HG03139 (cell line): ENCODE measurements around the gene RAPGEF6.
A peak's percentile ranks its signal among the peaks of the same experiment; 100 is the strongest.
"Not testable (repeated sequence)": the region's sequence is repeated elsewhere in the genome, so short reads cannot be mapped to it uniquely, and the experiment has no call there.

Source experiments
- ATAC-seq: cut with Tn5 transposase; IDR thresholded peaks from one replicate; pipeline ENCODE4 v1.9.1; 2021; ENCODE audit not compliant: unreplicated experiment

RAPGEF6 gene

DNA sequence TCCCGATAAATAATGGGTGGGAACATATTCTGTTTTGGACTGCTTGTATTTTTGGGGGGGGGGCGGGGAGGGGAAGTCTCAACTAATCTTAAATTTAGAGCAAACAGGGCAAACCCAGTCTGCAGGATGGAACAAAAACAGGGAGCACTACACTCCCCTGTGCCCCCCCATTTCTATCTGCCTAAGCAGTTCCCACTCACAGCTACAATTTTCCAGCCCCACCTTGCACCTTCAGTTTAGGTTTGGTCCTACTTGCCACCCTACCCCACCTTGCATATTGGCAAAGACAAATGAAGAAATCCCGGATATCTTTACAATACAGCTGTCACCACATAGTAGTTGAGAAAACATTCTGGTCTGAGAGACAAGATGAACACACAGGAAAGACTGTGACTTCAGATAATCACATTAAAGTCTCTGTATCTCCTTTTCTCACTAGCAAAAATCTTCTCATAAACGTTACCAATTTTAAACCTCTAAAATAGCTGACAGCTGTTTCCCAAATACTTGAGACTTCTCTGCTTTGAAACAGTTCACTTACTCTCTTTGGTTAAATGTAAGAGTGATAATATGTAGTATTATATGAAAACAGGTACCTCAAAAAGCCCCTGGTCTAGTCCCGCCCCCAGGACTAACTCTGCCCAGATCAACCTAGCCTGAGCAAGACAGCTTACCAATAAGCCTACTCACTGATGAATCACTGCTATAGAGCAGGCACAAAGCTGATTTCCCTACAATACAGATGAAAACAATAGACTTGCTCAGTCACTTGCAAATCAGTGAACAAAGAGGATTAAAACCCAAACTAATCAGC is 5.2 kb upstream of the RAPGEF6 start:
- no peak for ATAC-seq

DNA sequence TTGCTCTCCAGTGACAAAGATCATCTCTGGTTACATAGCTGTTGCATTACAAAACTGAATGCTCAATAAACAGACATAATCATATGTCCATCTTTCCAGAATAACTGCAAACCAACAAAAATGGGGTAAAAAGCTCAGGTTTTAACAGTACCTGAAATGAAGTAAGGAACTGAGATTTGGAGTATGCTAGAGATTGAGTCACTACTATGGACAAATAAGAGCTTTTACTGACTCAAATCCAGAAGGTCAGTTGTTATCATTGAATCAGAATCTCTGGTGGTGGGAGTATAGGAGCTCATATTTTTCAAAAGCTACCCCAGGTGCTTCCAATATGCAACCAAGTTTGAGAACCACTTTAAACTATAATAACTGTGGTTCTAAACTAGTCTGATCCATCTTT is 4.1 kb upstream of the RAPGEF6 start:
- no peak for ATAC-seq

DNA sequence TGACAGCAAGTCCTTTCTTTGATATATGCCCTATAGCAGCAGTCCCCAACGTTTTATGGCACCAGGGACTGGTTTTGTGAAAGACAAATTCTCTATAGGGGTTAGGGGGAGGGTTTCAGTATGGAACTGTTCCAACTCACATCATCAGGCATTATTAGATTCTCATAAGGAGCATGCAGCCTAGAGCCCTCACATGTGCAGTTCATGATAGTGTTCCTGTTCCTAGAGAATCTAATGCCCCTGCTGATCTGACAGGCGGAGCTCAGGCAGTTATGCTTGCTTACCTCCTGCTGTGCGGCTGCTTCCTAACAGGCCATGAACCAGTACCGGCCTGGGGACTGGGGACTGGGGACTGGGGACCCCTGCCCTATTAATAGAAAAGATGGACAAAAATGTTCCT is 2.7 kb upstream of the RAPGEF6 start:
- no peak for ATAC-seq

DNA sequence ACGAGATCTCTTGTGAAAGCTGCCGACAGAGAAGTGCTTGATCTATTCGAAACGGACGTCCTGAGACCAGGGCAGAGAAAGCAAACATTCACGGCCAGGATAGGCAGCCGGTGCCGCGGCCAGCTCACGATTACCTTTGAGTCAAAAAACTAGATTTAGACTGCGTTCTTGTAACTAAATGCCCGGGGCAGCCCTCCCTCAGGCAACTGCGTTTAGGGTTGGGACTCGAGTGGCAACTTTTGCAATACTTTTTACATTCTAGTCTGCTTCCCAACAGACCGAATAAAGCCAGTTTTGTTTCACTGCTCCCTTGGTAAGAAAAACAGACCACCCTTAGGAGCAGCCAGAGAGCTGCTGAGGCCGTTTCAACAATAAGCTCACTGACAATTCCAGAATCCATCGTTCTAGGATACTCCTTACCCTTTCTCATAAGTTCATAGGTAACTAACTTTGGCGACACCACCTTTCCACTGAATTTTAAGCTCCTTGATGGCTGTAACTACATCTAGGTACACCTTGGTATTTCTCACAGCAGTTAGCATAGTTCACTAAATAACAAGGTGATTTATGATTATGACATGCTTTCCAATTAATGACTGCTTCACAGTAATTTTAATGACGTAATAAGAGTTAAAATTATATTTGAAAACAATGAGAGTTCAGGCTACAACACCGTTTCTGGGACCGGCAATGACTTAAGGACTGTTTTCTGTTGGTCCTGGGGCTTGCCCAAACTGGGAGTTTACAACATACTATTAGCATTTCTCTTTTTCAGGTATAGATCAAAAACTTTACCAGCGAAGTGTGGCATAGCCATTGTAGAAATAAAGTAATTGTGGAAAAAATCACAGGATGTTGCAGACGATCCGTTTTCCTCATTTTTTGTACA is 899 bp upstream of the RAPGEF6 start:
- ATAC-seq, result no peak

DNA sequence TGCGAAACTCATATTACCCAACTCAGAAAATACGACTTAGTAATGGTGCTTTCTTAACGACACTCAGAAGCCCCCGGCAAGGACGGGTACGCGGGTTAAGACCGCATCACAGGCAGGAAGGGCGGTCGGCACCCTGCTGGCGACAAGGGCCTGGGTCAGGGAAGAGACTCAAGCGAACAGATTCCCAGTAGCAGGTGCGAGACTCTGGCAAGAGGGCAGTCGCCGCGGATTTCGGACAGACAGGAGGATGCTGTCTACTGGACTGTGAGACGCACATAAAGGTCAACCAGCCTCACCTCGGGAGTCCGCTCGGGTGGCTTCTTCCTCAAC is 398 bp downstream of the RAPGEF6 start:
- peak; percentile 23 for ATAC-seq

DNA sequence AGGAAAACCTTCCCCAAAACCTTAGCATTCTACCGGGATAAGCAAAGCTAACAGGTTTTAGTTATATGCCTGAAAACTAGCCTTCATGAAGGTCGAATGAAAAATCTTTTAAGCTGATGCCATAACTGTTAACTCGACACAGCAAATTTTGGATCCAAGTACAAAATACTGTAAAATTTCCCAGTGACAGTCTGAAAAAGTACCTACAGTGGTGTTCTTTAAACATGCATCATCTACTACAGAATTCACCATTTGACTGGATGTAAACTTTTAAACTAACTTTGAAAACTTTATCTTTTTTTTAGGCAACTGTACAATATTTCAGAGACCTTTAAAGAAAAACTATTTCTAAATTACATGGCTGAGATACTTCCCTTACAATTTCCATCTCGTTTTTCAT is 791 bp downstream of the RAPGEF6 start:
- ATAC-seq, result no peak

DNA sequence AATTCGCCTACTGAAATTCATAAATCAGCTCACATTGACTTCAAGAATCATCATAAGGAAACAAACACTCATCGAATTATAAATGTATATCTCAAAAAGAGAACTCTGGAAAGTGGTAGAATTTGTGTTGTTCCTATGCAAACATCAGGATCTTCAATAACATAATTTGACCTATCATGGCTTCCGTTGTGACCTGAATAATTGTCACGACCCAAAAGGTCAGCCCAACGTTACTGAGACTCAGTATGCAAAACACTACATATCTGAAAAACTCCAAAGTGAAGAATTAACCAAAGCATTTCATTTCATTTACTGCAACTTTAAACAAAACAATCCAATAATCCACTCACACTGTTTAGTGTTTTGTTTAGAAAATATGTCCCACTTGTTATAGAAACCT is 1.2 kb downstream of the RAPGEF6 start:
- ATAC-seq, result no peak

DNA sequence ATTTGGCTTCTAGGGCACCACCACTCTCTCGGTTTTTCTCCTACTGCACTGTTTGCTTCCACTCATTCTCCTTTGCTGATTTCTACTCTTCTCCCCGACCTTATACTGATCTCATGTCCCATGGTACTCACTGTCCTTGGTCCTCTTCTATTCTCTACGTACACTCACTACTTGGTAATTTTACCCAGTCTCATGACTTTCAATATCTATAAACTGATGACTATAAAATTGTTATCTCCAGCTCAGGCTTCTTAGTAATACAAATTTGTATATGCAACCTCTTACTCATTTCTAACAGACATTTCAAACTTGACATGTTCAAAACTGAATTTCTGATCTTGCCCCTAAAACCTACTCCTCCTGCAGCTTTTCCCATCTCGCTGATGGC is 4.1 kb downstream of the RAPGEF6 start:
- ATAC-seq, result no peak

DNA sequence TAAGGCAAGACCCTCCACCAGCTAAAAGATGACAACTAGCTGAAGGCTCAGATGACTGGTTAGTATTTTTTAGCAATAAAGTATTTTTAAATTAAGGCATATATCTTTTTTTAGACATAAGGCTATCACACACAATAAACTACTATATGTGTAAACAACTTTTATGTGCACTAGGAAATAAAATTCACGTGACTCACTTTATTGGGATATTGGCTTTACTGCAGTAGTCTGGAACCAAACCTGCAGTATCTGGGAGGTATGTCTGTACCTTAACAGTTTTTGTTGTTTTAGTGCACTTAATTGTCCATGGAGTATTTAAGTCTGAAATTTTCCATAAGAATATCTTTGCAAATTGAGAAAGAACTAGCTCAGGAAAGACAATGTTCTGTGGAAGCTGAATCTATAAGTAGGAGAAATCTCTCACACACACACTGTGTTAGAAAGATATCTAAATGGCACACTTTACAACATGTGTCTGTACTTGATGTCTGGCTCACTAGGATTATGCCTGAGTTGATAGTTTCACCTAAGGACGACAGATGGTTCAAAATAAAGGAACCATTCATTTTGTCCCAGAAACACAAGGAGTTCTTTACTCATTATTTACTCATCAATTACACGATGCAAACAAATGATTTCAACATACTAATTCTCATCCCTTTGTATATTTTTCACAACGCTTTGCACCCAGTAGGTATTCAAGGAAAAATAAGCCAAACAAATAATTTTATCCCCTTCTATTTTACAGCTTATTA is 4.6 kb downstream of the RAPGEF6 start:
- no peak for ATAC-seq

DNA sequence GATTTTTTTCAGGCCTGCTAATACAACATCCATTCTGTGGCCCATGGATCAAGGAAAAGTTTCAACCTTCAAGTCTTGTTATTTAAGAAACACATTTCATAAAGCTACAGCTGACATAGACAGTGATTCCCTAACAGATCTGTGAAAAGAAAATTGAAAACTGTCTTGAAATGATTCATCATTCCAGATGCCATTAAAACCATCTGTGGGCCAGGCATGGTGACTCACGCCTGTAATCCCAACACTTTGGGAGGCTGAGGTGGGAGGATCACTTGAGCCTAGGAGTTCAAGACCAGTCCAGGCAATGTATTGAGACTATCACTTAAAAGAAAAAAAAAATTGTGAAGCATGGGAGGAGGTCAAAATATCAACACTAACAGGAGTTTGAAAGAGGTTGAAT is 6.0 kb downstream of the RAPGEF6 start:
- ATAC-seq, result no peak

DNA sequence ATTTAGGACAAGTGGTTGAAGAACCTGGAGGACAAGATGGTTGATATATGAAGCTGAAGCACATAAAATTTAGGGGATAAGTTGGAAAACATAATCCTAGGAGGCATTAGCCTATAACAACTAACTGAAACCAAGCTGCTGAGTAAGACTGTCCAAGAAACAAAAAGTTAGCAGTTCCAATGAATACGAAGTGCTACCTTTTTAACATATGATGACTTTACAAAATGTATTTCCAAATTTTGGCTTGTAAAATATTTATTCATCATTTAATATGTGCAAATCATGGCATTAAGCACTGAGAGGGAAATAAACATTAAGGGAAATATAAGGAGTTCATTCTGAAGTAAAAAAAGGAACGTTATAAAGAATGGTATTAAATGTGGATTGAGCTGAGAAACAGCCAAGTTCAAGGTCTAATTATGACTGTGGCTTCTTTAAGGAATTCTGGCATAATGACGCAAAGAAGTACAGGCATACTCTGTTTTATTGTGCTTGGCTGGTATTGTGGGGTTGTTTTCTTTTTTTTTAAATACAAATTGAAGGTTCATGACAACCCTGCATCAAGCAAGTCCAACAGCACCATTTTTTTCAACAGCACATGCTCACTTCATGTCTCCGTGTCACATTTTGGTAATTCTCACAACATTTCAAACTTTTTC is 7.7 kb downstream of the RAPGEF6 start:
- ATAC-seq, result no peak

DNA sequence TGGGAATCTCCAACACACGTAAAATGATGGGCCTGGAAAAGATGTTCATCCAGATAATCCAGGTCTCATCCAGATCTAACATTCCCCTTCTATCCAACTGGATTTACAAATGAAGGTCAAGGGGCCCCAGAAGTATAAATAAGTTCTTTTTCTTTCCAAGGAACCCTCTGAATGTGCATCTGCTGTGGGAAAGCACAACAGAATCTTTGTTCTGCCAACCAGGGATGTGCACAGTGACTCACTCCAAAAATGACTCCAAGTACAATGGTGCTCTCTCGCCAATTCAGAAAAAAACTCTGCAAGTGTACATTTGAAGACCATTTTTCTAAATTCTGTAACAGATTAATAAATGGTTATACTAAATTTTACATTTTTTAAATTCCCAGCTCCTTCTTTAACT is 12.4 kb downstream of the RAPGEF6 start:
- ATAC-seq, result no peak

DNA sequence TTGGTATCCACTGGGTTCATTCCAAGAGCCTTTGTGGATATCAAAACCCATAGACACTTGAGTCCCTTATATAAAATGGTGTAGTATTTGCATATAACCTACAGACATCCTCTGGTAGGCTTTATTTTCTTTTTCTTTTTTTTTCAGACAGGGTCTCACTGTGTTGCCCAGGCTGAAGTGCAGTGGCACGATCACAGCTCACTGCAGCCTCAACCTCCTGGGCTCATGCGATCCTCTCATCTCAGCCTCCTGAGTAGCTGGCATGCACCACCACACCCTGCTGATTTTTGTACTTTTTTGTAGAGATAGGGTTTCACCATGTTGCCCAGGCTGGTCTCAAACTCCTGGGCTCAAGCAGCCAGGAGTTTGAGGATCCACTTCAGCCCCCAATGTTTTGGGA is 13.9 kb downstream of the RAPGEF6 start:
- ATAC-seq, result not testable (repeated sequence)

DNA sequence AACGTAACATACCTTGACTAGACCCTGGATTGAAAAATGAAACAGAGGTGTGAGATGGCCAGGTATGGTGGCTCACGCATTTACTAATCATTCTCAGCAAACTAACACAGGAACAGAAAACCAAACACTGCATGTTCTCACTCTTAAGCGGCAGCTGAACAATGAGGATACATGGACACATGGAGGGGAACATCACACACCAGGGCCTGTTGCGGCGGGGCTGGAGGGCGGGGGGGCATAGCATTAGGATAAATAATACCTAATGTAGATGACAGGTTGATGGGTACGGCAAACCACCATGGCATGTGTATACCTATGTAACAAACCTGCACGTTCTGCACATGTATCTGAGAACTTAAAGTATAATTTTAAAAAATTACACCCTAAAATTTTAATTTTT is 15.9 kb downstream of the RAPGEF6 start:
- no peak for ATAC-seq

DNA sequence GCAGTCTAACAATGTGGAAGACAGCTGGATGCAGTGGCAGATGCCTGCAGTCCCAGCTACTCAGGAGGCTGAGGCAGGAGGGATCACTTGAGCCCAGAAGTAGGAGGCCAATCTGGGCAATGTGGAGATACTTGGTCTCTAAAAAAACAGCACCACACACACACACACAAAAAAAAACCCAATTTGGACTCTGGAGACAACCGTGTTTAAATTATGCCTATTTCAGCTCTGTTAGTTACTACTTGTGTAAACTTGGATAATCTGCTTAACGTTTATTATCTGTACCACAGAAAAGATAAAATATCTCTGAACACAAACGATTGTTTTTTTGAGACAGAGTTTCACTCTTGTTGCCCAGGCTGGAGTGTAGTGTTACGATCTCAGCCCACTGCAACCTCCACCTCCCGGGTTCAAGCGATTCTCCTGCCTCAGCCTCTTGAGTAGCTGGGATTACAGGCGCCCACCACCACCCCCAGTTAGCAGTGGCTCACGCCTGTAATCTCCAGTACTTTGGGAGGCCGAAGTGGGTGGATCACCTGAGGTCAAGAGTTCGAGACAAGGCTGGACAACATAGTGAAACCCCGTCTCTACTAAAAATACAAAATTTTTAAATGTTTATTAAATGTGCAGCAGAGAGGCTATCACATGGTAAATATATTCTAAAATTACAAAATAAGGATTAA is 17.7 kb downstream of the RAPGEF6 start:
- no peak for ATAC-seq

DNA sequence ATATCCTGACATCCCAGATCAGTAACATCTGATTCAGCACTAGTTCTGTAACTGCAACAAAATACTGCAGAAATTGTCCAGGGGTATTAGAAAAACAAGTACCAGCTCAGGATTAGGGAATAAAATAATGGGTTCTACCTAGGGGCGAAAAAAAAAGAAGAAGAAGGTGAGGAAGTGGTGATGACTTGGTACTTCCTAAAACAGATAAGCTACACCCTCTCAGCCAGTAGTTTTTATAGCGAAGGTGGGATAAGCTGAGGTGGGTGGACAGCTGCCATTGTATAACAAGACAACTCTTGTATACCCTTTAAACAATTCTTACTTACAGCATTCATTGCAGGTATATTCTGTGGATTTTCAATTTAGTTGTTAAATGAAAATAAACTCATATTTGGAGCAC is 19.1 kb downstream of the RAPGEF6 start:
- ATAC-seq, result no peak

DNA sequence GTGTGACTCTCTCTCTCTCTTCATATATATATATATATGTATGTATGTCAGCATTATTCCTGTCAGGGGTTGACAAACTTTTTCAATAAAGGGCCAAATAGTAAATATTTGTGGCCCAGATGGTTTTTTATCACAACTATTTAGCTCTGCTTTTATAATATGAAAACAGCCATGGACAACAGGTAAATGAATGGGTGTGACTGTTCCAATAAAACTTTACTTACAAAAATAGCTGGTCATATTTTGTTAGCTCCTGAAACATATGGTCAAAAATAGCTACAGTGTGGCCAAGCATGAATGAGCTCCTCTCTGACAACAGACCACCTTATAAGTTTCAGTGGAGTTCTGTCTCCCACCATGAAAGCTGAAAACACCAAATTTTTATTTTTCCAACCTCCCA is 21.6 kb downstream of the RAPGEF6 start:
- no peak for ATAC-seq

DNA sequence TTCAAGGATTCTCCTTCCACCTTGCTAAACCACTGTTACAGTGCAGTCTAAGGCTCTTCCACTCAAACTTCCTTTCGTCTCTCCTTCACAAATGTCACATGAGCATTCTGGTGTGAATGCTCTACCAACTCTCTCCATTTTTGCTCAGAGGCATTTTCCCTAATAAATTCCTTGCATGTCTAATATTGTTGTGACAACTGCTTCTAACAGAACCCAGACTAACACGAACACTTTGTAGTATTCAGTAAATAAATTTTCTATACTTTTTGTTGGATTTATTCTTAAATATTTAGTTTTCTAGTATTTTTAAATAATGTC is 24.0 kb downstream of the RAPGEF6 start:
- no peak for ATAC-seq

DNA sequence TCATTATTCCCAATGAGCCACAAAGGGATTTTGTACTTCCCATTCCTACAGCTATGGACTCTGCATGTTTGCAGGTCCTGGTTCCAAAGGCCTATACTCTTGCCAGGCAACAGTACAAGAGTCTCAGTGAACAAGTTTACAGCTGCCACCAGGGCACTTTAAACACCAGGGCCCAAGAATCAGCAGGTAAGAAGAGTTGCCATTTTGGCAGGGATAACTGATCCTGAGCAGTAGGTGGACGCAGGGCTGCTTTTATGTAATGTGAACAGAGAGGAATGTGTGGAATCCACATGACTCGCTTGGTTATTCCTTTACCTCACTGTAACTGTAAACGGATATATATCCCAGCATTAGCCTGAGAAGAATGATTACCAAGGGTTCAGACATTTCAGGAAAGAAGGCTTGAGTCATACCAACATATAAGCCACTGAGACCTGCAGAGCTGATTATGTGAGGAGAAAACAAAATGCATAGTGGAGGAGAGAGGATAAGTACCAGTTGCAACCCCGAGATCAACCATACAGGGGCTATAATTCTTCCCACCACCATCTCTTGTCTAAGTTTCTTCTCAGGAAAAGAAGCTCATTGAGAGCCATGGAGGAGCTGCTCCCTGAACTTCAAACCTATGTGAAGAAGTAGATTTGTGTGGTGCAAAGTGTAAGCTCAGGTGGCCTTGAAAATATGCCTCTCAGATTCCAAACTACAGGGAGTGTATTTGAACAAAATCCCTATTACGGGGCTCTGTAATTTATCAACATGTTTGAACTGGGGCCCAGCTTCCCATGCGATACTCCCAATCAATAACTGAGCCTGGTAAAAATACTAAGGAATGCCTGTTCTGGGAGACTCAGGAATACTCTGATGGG is 24.6 kb downstream of the RAPGEF6 start:
- no peak for ATAC-seq

DNA sequence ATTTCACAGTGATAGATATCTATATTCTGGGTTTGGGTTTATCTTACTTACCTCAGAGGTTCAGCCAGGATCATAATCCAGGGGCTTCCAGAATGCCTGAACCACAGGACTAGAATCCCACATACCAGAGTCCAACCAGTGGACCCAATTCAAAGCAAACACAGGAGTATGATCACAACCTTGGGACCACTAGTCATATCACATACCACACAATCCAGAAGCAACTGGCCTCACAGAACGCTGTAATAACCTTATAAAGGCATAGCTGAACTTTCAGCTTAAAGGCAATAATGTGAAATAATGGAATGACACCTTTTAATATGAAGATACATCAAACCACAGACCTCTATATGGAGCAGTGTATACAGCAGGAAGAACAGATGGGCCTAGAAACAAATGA is 25.3 kb downstream of the RAPGEF6 start:
- no peak for ATAC-seq
